Transverse colon (tissue), 4 donors: ENCODE results near the gene ABCA12.

Experiments
- EP300 ChIP-seq: sonication (generic); formaldehyde crosslinking; IDR thresholded peaks from one replicate; pipeline ENCODE4 v1.6.1; 2017; ENCODE audit warnings: antibody characterized with exemption, low read depth
- POLR2A ChIP-seq: fragments of 450-650 bp; IDR thresholded peaks from one replicate; pipeline ENCODE4 v1.6.1; 2016; ENCODE audit warnings: antibody characterized with exemption, mild to moderate bottlenecking, moderate library complexity
- POLR2AphosphoS5 ChIP-seq, 3 donors: sonication (generic); formaldehyde crosslinking; IDR thresholded peaks; one replicate each; pipeline ENCODE4 v1.6.1; 2016; ENCODE audit warnings: antibody characterized with exemption in 3 of 3
- TF ChIP-seq, protein P1 (sequence below), 5 experiments: fragments of 200-600 bp in 3 of 5; fragments of 450-650 bp in 2 of 5; sonication (generic) in 3 of 5; IDR thresholded peaks; 1 replicate in 2 of 5; 2 replicates in 3 of 5; pipeline ENCODE4 v1.5.1; 2016 to 2017; ENCODE audit warnings: antibody characterized with exemption in 5 of 5, inconsistent platforms in 3 of 5, mild to moderate bottlenecking in 2 of 5, moderate library complexity in 1 of 5

DNA sequence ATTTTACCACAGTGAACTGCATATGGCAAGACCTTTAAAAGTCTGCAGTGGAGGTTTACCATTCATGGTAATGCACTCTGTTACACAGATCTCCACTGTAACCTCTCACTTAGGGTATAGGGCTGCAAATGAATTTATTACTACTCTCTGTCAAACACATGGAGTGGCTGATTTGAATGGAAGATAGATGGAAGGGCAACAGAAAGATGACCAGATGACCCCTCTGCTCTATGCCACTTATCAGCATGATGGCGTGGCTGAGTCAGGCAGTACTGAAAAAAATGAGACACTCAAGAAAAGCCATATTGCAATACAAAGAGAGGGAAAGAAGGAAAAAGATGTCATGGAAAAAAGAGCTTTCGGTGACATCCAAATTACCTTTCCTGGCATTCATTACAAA, 72.3 kb downstream of the ABCA12 start:
- TF ChIP-seq POLR2AphosphoS5 (IDR thresholded peaks at IDR 0.05) (no peak), EP300 (no peak), POLR2A (no peak)
- TF ChIP-seq, protein P1, sequence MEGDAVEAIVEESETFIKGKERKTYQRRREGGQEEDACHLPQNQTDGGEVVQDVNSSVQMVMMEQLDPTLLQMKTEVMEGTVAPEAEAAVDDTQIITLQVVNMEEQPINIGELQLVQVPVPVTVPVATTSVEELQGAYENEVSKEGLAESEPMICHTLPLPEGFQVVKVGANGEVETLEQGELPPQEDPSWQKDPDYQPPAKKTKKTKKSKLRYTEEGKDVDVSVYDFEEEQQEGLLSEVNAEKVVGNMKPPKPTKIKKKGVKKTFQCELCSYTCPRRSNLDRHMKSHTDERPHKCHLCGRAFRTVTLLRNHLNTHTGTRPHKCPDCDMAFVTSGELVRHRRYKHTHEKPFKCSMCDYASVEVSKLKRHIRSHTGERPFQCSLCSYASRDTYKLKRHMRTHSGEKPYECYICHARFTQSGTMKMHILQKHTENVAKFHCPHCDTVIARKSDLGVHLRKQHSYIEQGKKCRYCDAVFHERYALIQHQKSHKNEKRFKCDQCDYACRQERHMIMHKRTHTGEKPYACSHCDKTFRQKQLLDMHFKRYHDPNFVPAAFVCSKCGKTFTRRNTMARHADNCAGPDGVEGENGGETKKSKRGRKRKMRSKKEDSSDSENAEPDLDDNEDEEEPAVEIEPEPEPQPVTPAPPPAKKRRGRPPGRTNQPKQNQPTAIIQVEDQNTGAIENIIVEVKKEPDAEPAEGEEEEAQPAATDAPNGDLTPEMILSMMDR (IDR thresholded peaks at IDR 0.05): no peak
